Lower leg skin (tissue), 4 donors: ENCODE measurements around the gene TMTC2. TPM values are rescaled to one million over a fixed set of nuclear protein-coding genes. Genes with fewer than 3 reads are reported as not detected.

ENCODE experiments used
- DNase-seq, 2 donors: peaks; one replicate each; pipeline ENCODE4 v3.0.0-alpha.2; 2019; ENCODE audit warnings: low spot score in 2 of 2
- H3K4me3 ChIP-seq: fragments of 200-600 bp; sonication (generic); 2 replicates; pipeline ENCODE4 v1.5.1; 2017; ENCODE audit warnings: mild to moderate bottlenecking, low read depth; ENCODE audit not compliant: poor library complexity, severe bottlenecking
- POLR2A ChIP-seq, 2 donors: fragments of 450-650 bp; IDR thresholded peaks; one replicate each; pipeline ENCODE4 v1.6.1; 2016 to 2017; ENCODE audit warnings: antibody characterized with exemption in 2 of 2, mild to moderate bottlenecking in 1 of 2, moderate library complexity in 1 of 2
- WGBS, 2 donors: methylation state at CpG; one replicate each; pipeline ENCODE4 v1.1.5; 2018; 5-methylcytosine and 5-hydroxymethylcytosine counted together
- intact Hi-C: fragments of 100-400 bp; cut with DNase I; formaldehyde crosslinking; loops from one replicate; pipeline ENCODE4 v1.15.0; 2023; ENCODE audit warnings: low total_unique reads
- total RNA-seq, 4 donors: library from RNA; depleted of rRNA; stranded (reverse); fragments of >200 nt; gene quantifications; one replicate each; pipeline ENCODE4 v1.1.0, GENCODE V29; 2016
- TF ChIP-seq, protein P1 (sequence below), 3 donors: fragments of 450-650 bp; IDR thresholded peaks; one replicate each; pipeline ENCODE4 v1.5.1; 2016; ENCODE audit warnings: antibody characterized with exemption in 3 of 3, mild to moderate bottlenecking in 3 of 3, moderate library complexity in 2 of 3

TMTC2 gene
- total RNA-seq, 4 donors from 2014 or later, result 12.9 to 17.4 (median 14.5) TPM

DNA sequence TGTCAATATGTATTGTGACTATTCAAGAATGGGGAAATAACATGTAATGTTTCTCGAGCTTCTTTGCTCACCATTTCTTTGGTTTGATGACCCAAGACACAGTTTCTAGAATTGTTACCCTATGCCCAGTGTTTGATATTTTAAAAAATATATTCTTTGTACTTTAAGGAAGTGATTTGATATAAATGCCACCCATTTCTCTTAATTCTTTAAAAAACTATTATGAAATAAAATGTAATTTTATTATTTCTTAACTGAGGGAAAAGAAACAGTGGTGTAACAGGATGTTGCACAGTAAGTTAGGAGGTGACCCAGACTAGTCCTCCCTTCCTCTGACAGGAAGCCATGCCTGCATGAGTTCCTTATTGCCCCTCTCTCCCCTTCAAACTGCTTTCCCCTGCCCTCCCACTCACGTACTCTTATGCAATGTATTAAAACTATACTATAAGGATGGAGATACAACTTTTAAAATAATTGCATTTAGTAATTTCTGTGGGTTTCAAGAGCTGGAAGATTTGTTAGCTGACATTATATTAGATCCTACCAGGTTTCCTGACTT, 279.4 kb downstream of the TMTC2 start:
- TF ChIP-seq, protein P1, sequence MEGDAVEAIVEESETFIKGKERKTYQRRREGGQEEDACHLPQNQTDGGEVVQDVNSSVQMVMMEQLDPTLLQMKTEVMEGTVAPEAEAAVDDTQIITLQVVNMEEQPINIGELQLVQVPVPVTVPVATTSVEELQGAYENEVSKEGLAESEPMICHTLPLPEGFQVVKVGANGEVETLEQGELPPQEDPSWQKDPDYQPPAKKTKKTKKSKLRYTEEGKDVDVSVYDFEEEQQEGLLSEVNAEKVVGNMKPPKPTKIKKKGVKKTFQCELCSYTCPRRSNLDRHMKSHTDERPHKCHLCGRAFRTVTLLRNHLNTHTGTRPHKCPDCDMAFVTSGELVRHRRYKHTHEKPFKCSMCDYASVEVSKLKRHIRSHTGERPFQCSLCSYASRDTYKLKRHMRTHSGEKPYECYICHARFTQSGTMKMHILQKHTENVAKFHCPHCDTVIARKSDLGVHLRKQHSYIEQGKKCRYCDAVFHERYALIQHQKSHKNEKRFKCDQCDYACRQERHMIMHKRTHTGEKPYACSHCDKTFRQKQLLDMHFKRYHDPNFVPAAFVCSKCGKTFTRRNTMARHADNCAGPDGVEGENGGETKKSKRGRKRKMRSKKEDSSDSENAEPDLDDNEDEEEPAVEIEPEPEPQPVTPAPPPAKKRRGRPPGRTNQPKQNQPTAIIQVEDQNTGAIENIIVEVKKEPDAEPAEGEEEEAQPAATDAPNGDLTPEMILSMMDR (IDR thresholded peaks at IDR 0.05), result no peak
- no peak for TF ChIP-seq POLR2A (IDR thresholded peaks at IDR 0.05)
- intact Hi-C loops, result no loop called here
- DNase-seq, result no peak
- no peak overlapping the region for H3K4me3 ChIP-seq
- WGBS, 2 donors, result 81% methylated on average over 2 of the region's 2 CpGs

DNA sequence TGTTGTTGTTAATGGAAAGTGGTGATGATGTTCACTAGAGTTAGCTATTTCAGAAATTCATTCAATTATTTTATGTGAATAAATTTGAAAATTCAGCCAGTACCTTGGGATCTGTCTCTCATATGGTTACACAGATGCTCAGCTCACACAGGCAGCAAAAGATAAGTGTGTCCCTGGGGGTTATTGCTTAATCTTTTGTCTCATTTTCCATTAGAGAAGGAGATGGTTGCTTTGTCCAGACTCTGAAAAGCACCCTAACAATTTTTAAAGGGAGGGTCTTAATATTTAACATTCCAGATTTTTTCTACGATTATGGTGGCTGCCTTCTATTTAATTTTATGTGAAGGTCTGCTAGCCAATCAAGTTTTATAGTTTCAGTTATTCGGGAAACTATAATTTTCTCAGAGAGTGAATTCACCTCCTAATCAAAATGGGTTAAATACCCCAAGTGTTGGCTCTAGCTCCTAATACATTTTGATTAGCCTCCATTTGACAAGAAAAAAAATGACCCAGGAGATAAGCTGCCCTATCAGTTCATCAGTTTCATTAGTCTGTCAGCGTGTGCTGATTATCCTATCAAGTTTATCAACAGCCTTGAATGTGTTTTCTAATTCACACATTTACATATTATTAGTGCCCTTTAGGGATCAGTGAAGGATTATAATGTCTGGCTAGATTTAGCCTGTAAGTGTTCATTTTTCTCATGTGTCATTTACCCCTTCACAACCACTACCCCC, 282.1 kb downstream of the TMTC2 start:
- no peak for DNase-seq

DNA sequence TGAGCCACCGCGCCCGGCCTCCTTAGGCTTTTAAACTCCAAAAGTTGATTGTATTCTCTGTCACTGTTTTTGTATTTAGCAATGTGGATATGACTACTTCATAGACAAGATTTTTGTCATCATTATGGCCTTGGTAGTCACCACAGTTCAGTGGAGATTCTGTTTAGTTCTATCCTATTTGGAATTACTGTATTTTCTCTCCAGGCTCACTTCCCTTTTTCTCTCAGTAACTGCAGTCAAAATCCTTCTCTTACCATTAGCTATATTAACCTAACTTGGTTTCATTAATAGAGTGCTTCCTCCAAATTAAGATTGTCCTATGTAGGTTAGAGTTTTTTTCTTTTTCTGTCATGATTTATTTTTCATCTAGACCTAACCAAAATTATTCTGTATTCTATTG, 283.9 kb downstream of the TMTC2 start:
- intact Hi-C loops, result no loop called here
- whole genome bisulfite sequencing, 2 donors, result 100% methylated on average over 3 of the region's 3 CpGs
- DNase-seq, result no peak

More for the DNA sequence above, 282.1 kb downstream of the TMTC2 start:
- no peak for TF ChIP-seq POLR2A (IDR thresholded peaks at IDR 0.05)
- TF ChIP-seq, protein P1 (IDR thresholded peaks at IDR 0.05), result no peak
- intact Hi-C loops, result no loop called here
- H3K4me3 ChIP-seq, result no peak overlapping the region
- WGBS, 2 donors, result 80 to 82% methylated on average over 3 of the region's 3 CpGs

DNA sequence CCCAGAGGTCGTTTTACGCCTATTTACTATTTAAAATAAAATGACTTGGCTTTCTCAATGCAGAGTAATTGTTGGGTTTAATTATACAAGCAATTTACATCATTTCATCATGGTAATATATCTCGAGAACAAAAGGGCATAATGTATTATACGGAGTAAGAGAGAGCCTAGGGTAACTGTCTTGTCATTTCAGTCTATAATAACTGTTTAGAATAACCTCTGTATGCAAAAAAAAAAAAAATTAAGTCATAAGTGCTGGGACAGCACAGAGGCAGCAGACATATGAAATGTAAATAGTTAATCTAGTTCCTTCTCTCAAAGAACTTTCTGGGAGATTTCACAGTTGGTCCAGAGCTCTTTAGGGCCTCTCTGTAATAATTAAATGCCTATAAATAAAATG, 284.9 kb downstream of the TMTC2 start:
- H3K4me3 ChIP-seq, result no peak overlapping the region
- intact Hi-C loops, result no loop called here
- TF ChIP-seq, protein P1 (IDR thresholded peaks at IDR 0.05), result no peak
- TF ChIP-seq POLR2A (IDR thresholded peaks at IDR 0.05), result no peak
- 75 to 79% methylated on average over 4 of the region's 4 CpGs for WGBS, 2 donors
- no peak for DNase-seq

More for the DNA sequence above, 283.9 kb downstream of the TMTC2 start:
- TF ChIP-seq POLR2A (IDR thresholded peaks at IDR 0.05), result no peak
- TF ChIP-seq, protein P1 (IDR thresholded peaks at IDR 0.05), result no peak
- no peak overlapping the region for H3K4me3 ChIP-seq

DNA sequence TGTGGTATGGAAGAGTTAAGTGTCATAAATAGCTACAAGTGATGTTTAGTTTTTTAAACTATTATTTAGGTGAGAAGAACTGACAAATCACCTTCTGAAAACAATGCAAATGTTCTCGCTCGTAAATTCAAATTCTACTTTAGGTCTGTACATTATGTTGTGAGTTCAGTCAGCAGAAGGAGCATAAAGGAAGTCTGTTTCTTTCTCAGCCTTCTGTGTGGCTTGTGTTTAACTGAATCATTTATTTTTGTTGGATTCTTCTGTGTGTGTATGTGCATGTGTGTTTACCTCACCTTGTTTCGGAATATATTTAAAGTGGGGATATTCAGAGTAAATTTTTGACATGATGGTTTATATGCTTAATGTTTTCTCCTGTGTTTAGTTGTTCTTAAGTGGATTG, 285.9 kb downstream of the TMTC2 start:
- TF ChIP-seq, protein P1 (IDR thresholded peaks at IDR 0.05), result no peak
- no peak for TF ChIP-seq POLR2A (IDR thresholded peaks at IDR 0.05)
- intact Hi-C loops, result no loop called here
- no peak overlapping the region for H3K4me3 ChIP-seq
- WGBS, 2 donors, result 94% methylated on average over 3 of the region's 3 CpGs
- DNase-seq, result no peak
